GM21737 (cell line): ENCODE measurements around the gene LTA4H.
"Not testable (repeated sequence)": the region's sequence is repeated elsewhere in the genome, so short reads cannot be mapped to it uniquely, and the experiment has no call there.

Experiments used
- ATAC-seq: cut with Tn5 transposase; IDR thresholded peaks from one replicate; pipeline ENCODE4 v1.9.1; 2021; ENCODE audit warnings: mild to moderate bottlenecking, moderate library complexity; ENCODE audit not compliant: unreplicated experiment

The LTA4H gene

DNA sequence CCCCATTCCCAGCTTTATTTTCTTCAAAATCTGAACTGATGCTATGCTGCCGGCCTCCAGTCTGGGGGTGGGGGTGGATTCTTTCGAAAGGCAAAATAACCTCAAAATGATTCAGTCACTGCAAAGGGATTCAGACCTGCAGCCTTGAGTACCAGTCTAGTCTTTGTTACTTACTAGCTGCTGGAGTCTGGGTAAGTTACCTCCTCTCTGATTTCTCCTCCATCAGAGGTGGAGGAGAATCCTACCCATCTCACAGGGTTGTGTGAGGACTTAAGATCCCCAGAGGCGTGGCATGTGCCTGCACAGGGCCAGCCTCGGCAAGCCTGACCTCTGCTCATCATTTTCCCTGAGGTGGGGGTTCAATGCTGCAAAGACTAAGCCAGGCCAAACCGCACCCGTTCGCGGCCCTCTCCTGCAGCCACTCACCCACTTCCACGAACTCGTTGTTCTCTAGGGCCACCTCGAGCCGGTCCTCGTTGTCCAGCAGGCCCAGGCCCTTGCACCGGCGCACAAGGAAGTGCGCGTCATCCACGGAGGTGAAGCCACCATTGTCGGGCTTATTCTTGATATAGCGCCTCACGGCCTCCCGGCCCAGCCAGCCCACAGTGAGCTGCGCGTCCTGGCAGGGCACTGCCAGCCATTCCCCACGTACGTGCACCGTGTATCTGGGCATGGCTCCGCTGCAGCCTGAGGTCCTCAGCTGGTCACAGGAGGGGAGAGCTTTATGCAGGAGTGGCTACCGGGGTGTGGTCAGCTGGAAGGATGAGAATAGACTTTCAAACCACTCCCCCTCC, 40.0 kb downstream of the LTA4H start:
- no peak for ATAC-seq

DNA sequence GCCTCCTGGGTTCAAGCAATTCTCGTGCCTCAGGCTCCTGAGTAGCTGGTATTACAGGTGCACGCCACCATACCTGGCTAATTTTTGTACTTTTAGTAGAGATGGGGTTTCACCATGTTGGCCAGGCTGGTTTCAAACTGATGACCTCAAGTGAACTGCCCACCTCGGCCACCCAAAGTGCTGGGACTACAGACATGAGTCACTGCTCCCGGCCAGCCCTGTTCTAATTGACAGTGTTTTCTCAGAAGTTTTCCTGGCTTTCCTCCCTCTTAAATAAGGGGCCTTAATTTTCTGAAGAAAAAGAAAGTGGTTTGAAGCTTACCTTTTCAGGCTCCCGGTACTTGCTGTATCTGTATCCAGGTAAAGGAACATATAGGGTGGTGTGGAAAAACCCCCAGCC, 40.9 kb downstream of the LTA4H start:
- no peak for ATAC-seq

DNA sequence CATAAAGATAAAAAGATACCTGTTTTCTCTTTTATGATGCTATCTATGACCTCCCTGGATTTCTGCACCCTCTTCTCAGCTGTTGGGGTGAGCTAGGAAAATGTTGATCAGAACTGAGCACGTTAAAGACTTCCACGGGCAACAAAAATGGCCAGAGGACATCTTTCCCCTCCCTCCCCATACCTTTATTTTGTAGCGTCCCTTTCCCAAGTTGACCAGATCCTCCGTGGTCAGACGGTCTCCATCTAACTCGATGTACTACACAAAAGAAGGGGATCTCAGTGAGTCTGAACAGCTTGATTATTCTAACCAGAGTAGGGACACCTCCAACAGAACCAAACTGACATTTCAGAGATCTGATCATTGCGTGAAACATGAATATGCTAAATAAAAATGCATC, 41.5 kb downstream of the LTA4H start:
- ATAC-seq, result no peak

DNA sequence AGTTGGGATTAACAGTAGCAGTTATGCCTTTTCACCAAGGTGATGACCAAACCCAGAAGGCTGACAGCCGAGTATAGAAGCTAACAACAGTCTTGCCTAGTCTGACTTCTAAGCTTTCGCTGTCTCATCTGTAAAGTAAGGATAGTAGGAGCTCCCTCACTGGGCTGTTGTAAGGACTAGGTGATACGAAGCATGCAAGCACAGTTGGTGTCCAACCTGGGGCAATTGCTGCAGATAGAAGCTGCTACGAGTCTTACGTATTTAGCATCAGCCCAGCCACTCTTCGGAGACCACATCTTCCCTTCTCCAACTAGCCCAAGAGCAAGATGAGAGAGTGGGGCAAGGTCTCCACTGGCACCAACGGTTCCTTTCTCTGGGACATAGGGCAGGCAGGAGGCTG, 45.3 kb downstream of the LTA4H start:
- ATAC-seq, result no peak

DNA sequence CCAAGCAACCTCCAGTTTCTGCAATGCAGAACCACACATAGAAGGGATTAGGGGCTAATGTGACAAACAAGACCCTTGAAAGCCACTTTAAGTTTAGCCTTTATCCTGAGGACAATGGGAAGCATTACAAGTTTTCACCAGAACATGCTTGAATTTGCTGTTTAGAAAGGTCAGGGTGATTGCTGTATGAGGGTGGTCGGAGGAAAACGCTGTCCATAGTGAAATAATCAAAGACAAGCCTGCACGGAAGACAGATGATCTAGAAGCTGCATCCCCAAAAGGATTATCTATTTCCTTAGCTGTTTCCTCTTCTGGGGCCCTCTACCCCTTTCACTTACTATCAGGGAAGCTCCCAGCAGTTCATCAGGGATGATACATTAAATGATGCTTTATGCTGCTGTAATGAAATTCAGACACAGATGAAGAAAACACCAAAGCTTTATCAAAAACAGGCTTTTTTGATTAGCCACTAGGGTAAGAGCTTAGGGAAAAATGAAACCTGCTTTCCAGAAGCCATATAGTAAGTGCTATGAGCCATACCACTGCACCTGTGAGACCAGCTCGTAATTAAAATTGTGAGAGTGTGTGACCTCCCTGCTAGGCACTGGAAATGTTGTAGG, 45.8 kb downstream of the LTA4H start:
- no peak for ATAC-seq

DNA sequence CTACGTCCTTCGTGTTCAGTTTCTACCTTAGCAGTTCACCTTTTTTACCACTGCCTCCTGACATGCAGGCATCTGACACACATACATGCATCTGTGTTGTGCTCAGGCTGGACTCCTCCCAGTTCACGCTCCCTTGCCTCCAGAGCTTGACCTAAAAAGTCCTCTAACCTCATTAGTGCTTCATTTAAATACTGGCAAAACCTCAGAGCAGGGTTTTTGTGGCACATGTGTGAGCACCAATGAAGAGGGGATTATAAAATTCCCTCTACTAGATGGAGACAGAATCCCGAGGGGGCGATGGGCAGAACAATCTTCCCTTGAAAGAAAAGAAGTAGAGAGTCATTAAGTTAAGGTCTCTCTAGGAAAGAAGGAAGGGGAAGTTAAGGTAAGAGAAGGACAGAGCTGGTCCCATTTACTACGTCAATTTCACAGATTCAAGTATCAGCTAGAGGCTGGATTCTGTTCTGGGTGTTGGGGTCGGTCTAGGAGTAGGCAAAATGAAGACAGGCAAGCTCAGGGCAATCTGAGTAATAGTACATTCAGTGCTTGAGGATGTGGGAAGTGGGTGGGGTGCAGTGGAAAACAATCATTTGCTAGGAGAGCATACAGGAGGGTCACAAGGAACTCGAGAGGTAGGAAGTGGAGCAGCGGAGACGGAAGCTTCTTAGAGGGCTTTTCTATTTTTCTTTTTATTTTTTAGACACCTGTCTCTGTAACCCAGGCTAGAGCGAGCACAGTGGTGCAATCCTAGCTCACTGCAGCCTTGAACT, 46.7 kb downstream of the LTA4H start:
- no peak for ATAC-seq

DNA sequence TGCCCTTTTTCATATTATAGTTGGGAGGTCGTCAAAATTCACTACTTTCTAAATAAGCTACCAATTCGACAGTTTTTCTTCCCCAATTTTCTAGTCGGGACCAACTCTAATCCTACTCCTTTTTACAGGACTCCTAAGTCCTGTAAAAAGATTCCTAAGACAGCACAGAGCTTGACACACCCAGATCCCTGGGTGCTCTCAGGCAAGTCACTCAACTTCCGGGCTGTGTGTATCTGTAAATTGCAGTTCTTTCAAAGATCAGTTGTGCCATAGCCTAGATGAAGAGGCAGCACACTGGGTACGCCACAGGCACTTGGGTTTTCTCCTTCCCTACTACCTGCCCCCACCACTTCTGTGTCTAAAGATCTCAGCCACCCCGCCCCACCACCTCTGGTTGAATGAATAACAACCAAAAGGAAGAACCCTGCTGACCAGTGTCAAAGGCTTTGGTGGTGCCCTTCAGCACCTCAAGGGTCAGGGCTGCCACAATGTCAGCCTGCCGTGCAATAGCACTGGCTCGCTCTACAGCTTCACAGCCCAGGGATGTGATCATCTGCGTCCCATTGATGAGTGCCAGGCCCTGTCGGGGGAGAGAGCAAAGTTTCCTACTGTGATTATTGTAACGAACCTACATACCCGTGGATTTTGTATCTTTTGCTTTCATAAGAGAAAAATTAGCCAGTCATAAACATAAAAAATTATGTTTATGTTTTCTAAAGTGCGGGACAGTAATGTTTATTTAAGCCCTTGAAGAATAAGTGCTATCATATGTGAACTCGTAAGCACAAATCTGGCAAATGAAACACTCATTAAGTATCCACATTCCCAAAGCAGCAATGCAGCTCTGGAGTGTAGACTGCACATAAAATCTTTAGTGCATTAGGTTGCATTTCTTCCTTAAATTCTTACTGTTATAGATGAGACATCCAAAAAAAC, 48.5 kb downstream of the LTA4H start:
- ATAC-seq, result no peak

DNA sequence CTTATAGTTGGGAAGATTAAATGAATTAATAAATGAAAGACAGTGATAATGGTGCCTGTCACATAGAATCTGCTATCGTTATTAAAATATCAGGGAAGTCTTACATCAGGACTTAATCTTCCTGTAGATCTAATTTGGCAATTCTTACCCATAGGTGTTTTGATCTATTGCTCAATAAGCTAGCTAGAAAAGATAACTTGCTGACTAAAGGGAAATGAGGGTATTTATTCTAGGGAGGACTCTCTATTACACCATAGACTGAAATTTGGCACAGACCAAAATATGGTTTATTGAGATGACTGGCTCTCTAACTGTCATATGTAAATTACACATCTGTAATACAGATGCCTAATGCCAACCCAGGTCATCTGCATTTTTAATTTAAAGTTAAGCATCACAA, 50.7 kb downstream of the LTA4H start:
- ATAC-seq, result no peak

DNA sequence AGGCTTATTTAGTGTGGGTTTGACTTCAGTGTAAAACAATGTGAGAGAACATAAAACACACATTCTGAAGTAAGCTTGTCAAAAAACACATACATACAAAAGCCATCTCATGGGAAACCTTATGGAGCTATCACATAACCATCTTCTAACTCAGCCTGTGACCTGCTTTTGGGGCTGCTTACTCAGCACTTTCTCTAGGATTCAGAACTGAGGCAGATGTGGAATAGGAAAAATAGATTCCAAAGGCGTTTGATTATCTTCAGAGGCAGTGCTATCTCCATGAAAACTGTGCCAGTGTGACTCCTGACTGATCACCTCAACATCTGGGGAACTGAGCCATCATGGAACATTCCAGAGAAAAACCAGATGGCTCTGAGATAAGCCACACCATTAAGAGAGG, 52.8 kb downstream of the LTA4H start:
- no peak for ATAC-seq

DNA sequence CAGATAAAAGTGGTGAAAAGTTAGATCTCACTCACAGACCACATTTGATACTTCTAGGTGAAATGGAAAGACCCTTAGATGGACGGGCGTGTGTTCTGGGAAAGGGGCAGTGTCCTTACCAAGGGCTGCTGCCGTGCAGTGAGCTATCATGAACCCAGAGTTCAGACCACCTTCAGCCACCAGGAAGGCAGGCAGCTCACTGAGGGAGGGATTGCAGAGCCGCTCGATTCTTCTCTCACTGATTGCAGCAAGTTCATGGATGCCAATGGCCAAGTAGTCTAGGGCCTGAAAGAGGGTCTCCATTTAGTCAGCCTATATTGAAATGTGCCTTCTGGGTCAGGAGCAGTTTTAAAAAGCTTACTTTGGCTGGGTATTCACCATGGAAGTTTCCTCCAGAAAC, 55.0 kb downstream of the LTA4H start:
- no peak for ATAC-seq

DNA sequence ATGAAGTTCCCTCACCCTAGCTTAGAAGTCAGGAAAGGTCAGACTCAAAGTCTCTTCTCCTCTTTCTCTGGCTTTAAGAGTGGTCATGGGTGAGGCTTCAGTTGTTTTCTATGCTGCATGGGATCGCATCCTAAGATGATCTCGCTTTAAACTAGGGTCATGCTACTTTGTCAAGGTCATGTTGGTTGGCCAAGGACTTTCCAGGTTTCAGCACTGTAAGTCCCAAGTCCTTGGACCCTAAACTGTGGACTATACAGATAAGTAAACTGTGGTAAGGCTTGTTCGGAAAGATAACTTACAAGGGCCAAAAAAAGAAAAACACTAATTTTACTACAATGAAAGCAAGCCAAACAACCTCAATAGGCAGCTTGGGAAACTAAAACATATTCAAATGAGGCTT, 56.6 kb downstream of the LTA4H start:
- ATAC-seq, result no peak

DNA sequence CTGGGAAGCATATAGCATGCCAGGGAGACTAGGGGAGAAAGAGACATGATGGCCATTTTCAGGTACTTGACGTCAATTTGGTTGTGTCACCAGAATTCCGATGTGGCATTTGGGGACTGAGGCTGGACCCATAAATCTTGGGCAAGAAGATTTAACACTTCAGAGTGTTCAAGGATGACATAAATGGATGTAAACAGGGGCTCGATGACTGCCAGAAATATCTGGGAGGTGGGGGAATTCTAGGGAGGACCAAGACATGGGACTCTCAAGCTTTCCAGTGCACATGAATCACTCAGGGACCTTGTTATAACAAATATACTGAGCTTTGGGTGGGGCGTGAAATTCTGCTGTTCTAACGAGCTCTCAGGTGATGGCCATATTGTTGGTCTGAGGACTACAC, 57.0 kb downstream of the LTA4H start:
- no peak for ATAC-seq

DNA sequence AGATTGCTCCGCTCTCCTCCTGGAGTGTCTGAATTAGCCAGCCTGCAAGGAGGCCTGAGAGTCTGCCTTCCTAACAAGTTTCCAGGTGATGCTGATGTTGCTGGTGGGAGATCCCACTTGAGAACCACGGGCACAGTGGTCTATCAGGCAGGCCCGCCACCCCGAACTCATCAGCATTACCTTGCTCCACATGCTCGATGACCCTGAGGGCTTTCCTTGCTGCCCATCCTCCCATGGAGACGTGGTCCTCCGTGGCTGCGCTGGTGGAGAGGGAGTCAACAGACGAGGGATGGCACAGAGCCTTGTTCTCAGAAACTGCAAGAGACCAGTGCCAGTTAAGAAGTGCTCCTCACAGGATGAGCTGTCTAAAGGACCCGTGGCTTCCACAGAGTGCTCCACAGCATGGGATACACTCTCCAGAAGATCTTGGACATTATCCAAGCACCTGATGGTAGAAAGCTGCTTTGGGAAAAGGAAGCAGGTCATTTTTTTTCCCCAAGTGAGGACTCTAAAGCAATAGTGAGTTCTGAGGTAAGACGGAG, 57.6 kb downstream of the LTA4H start:
- ATAC-seq, result no peak

DNA sequence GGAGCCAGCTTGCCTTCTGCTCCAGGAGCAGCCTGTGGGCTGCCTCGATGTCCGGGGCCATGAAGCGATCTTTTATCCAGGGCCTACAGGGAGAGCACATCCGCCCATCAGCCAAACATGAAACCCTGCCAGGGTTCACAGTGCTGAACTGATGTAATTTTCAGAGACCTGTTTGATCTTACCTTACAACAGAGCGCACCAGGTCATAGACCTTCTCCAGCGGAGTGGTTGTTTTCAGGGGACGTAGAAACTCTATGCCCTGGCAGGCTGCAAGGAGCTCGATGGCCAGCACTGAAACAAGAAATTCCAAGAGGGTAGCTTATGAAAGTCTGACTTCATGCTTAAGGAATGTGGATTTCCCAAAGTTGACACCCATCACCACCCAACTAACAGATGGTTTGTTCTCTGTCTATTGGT, 59.0 kb downstream of the LTA4H start:
- no peak for ATAC-seq

DNA sequence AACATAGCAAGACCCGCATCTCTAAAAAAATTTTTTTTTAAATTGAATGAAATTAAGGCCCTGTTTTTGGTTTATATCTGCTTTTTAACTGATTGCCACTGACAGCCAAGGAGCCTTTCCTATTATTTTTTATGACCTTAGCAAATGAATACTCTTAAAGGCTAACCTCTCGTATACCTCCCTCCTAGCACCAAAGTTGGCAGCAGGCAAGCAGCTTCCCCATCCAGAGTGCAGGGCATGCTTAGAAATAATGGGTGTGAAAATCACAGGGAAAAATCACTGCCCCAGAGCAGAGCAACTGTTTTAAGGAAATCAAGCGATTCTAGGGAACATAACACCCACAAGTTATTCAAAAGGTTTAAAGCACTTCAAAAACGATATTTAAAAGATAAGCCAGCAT, 59.9 kb downstream of the LTA4H start:
- no peak for ATAC-seq

DNA sequence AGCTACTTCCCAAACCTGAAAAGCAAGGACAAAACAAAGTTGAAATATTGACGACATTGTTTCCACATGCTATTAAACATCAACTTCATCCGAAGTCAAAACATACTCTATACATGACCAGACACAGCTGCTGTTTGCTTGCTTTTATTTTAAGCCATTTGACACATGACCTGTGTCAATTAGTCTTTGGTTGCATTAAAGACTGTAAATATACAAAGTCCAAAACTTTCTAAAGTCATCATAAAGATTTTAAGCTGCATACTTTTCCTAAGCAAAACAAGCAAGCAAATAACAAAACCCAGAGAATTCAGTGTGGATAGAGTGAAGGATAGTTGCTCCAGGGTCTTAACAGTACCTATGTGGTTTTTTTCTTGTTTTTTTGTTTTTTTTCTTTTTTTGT, 61.0 kb downstream of the LTA4H start:
- ATAC-seq, result no peak

DNA sequence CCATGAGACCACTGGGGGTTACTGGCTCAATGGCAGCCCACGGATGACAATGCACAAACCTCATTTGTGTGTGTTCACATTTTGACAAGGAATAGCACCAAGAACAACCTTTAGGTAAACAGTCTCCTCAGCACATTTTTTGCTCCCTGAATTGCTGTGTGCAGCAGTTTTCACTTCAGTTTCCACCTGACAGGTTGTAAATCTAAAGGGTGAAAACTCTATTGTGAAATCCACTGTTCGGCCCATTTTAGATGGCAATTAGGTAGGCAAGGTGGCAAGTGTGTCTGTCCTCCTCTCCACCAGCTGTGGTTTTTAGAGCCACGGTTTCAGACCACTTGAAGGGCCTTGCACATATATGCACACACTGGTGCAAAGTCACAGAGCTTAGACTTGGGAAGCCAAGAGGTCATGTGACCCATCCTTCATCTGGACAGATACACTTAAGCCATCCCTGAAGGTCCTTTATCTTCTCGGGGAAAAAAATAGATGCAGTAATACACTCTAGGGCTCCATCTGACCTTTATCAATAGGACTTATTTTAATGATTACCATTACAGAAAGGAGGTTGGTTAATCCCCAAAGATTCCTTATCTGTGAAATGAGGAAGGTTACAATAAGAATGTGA, 62.4 kb downstream of the LTA4H start:
- no peak for ATAC-seq

DNA sequence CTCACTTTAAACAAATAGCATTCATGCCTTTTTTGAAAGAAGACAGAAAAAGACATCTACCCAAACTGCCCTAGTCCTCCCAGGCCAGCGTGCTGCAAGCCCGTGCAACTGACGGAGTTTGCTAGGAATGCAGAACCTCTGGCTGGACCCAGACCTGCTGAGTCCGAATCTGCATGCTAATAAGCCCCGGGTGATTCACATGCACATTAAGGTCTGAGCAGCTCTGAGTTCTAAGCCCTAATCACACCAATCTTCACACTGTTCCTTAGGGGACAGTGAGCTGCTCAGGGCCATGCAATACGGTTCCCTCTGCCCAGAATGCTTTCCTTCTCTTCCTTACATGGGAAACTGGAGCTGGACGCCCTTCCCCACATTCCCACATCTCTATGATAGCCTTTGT, 64.5 kb downstream of the LTA4H start:
- no peak for ATAC-seq

DNA sequence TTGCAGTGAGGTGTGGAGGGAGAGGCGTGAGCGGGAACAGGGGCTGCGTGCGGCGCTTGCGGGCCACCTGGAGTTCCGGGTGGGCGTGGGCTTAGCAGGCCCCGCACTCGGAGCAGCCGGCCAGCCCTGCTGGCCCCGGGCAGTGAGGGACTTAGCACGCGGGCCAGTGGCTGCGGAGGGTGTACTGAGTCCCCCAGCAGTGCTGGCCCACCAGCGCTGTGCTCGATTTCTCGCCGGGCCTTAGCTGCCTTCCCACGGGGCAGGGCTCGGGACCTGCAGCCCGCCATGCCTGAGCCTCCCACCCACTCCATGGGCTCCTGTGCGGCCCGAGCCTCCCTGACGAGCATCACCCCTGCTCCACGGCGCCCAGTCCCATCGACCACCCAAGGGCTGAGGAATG, 66.3 kb downstream of the LTA4H start:
- ATAC-seq, result not testable (repeated sequence)

DNA sequence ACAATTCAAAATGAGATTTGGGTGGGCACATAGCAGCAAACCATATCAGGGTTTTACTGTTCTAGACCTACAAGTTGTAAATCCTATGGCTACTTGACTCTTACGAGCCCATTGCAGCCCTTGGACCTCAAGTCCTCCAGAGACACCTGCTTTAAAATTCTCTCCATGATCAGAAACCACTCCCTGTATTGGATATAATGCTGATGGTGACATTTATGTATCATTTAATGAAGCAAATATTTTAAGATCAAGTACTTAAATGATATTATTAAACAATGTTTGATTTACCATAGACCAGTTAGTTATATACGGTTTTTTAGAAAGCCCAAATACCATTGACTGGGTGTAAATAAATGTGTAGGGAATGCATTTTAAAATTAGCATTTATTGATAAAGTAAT, 68.1 kb downstream of the LTA4H start:
- no peak for ATAC-seq
